HCT116 (cell line): ENCODE results near the gene SNX13. TPM values are rescaled to one million over a fixed set of nuclear protein-coding genes. Genes with fewer than 3 reads are reported as not detected.

ENCODE experiments used
- ATAC-seq: fragments of 200-7000 bp; cut with Tn5 transposase; 2 replicates; pipeline ENCODE4 v1.9.1; 2020; ENCODE audit warnings: mild to moderate bottlenecking, moderate library complexity
- BruUV-seq: library from RNA; stranded (reverse); fragments of 400-500 nt; replicated peaks from 2 replicates; lab custom pipeline; 2021; lab: Mats Ljungman, UMichigan
- CTCF ChIA-PET: fragments of 300-600 bp; sonication (Branson Sonifier 250); formaldehyde crosslinking; loops from one replicate; lab custom pipeline; 2021; ENCODE audit warnings: antibody characterized with exemption; lab: Charles Lee
- POLR2A ChIA-PET: fragments of 300-600, 350-600 bp; sonication (Branson Sonifier 250); formaldehyde crosslinking; loops from one replicate; lab custom pipeline; 2021; ENCODE audit warnings: antibody characterized with exemption; lab: Charles Lee
- RAD21 ChIA-PET, 2 experiments: fragments of 300-600 bp; sonication (Branson Sonifier 250); formaldehyde crosslinking; loops; one replicate each; lab custom pipeline; 2023; ENCODE audit warnings: low total read pairs in 2 of 2; ENCODE audit not compliant: uncharacterized antibody in 2 of 2, unreplicated experiment in 2 of 2, low non-redundant PET in 1 of 2; lab: Charles Lee
- DNase-seq: peaks from one replicate; pipeline ENCODE4 v3.0.0-alpha.2; 2010; ENCODE audit warnings: low read depth, low spot score
- H2AFZ ChIP-seq: fragments of 200-600 bp; shearing (Covaris generic), sonication (generic); 2 replicates; pipeline ENCODE4 v1.6.1; 2017; ENCODE audit warnings: low read depth, mixed run types, mixed read lengths, antibody characterized with exemption, low read length; ENCODE audit not compliant: poor library complexity, severe bottlenecking
- H3K27ac ChIP-seq: 2 replicates; pipeline ENCODE4 v1.5.1; 2012; ENCODE audit warnings: low read depth, low read length
- H3K27me3 ChIP-seq: fragments of 200-600 bp; sonication (generic); 2 replicates; pipeline ENCODE4 v1.6.1; 2016; ENCODE audit warnings: mixed run types, low read length, mixed read lengths; ENCODE audit not compliant: insufficient read depth
- H3K36me3 ChIP-seq, 2 experiments: fragments of 200-500 bp in 1 of 2; fragments of 200-600 bp in 1 of 2; sonication (Bioruptor generic) in 1 of 2; sonication (generic) in 1 of 2; 2 replicates each; pipeline versions ENCODE4 v1.5.1 to v1.6.1; 2014 to 2016; ENCODE audit warnings: low read length in 2 of 2, inconsistent platforms in 1 of 2, mixed read lengths in 1 of 2, mixed run types in 1 of 2; ENCODE audit not compliant: insufficient read depth in 2 of 2, control insufficient read depth in 1 of 2
- H3K4me1 ChIP-seq, 2 experiments: fragments of 200-600 bp in 1 of 2; sonication (generic) in 1 of 2; 2 replicates each; pipeline versions ENCODE4 v1.5.1 to v1.6.1; 2012 to 2017; ENCODE audit warnings: low read length in 2 of 2, inconsistent platforms in 1 of 2, mild to moderate bottlenecking in 1 of 2, mixed read lengths in 1 of 2, mixed run types in 1 of 2, moderate library complexity in 1 of 2; ENCODE audit not compliant: insufficient read depth in 2 of 2, control insufficient read depth in 1 of 2
- H3K4me2 ChIP-seq: fragments of 200-600 bp; sonication (generic); 2 replicates; pipeline ENCODE4 v1.6.1; 2017; ENCODE audit warnings: mixed run types, low read length, mixed read lengths
- H3K4me3 ChIP-seq, 2 experiments: fragments of 200-600 bp in 1 of 2; sonication (generic) in 1 of 2; replicated peaks in 1 of 2; 2 replicates each; pipeline ENCODE4 v1.5.1; 2011 to 2016; ENCODE audit warnings: low read length in 2 of 2, control low read depth in 1 of 2, low read depth in 1 of 2, mild to moderate bottlenecking in 1 of 2, mixed read lengths in 1 of 2, mixed run types in 1 of 2
- H3K79me2 ChIP-seq: fragments of 200-600 bp; sonication (generic); 2 replicates; pipeline ENCODE4 v1.6.1; 2017; ENCODE audit warnings: mild to moderate bottlenecking, mixed run types, low read length, moderate library complexity, mixed read lengths; ENCODE audit not compliant: insufficient read depth
- H3K9ac ChIP-seq: fragments of 200-600 bp; sonication (generic); 2 replicates; pipeline ENCODE4 v1.6.1; 2016; ENCODE audit warnings: low read length, mixed read lengths
- H3K9me2 ChIP-seq: fragments of 200-600 bp; sonication (generic), shearing (Covaris generic); 2 replicates; pipeline ENCODE4 v1.6.1; 2017; ENCODE audit warnings: mixed run types, mild to moderate bottlenecking, moderate library complexity; ENCODE audit not compliant: insufficient read depth
- H3K9me3 ChIP-seq, 2 experiments: fragments of 200-500 bp in 1 of 2; fragments of 200-600 bp in 1 of 2; sonication (Bioruptor generic) in 1 of 2; sonication (generic) in 1 of 2; 2 replicates each; pipeline ENCODE4 v1.6.1; 2014 to 2017; ENCODE audit warnings: low read length in 2 of 2, mixed read lengths in 2 of 2, inconsistent platforms in 1 of 2, low read depth in 1 of 2, mild to moderate bottlenecking in 1 of 2, mixed run types in 1 of 2, moderate library complexity in 1 of 2; ENCODE audit not compliant: control insufficient read depth in 1 of 2, insufficient read depth in 1 of 2
- H4K20me1 ChIP-seq: fragments of 200-600 bp; sonication (generic), shearing (Covaris generic); 2 replicates; pipeline ENCODE4 v1.6.1; 2017; ENCODE audit warnings: mixed run types, mild to moderate bottlenecking, moderate library complexity; ENCODE audit not compliant: insufficient read depth
- CEBPB ChIP-seq: IDR thresholded peaks from 2 replicates; pipeline ENCODE4 v1.6.1; 2012; ENCODE audit warnings: low read depth
- CTCF ChIP-seq, 3 experiments: fragments of 200-600 bp in 1 of 3; sonication (generic) in 1 of 3; IDR thresholded peaks in 2 of 3; conservative IDR thresholded peaks in 1 of 3; 2 replicates each; pipeline ENCODE4 v1.5.1; 2012 to 2017; ENCODE audit warnings: low read depth in 2 of 3, low read length in 2 of 3, antibody characterized with exemption in 1 of 3, borderline replicate concordance in 1 of 3, control low read depth in 1 of 3, mild to moderate bottlenecking in 1 of 3, mixed read lengths in 1 of 3, mixed run types in 1 of 3, moderate library complexity in 1 of 3; ENCODE audit not compliant: insufficient read depth in 1 of 3
- FOSL1 ChIP-seq: IDR thresholded peaks from 2 replicates; pipeline ENCODE4 v1.6.1; 2012; ENCODE audit warnings: low read depth
- JUND ChIP-seq: IDR thresholded peaks from 2 replicates; pipeline ENCODE4 v1.6.1; 2012
- MAX ChIP-seq: IDR thresholded peaks from 2 replicates; pipeline ENCODE4 v1.6.1; 2012
- REST ChIP-seq: IDR thresholded peaks from 2 replicates; pipeline ENCODE4 v1.6.1; 2012; ENCODE audit warnings: low read depth
- SP1 ChIP-seq: IDR thresholded peaks from 2 replicates; pipeline ENCODE4 v1.6.1; 2012; ENCODE audit warnings: low read depth
- TCF7L2 ChIP-seq: IDR thresholded peaks from 2 replicates; pipeline ENCODE4 v1.7.0; 2011; ENCODE audit warnings: borderline replicate concordance, inconsistent platforms; ENCODE audit not compliant: insufficient read depth, insufficient read length; ENCODE audit errors: extremely low read depth
- intact Hi-C: fragments of 100-400 bp; cut with micrococcal nuclease; formaldehyde crosslinking; loops from 2 replicates; pipeline ENCODE4 v1.10.0; 2022
- total RNA-seq: library from RNA; stranded (reverse); gene quantifications from one replicate; pipeline ENCODE4 v1.2.1, GENCODE V29; 2021; ENCODE audit not compliant: unreplicated experiment

SNX13 gene
- total RNA-seq, 1 experiment from 2014 or later = 33.4 TPM

- Histone ChIP-seq H3K9me3 (no peaks in the 10 kb centered on the region), H3K4me1 (no peaks in the 10 kb centered on the region), H4K20me1 (no peaks in the 10 kb centered on the region), H3K27ac (no peak overlapping the region), H3K4me2 (no peak overlapping the region), H3K27me3 (no peaks in the 10 kb centered on the region), H3K9me2 (no peaks in the 10 kb centered on the region), H2AFZ (no peak overlapping the region), H3K4me3 (no peak overlapping the region), H3K36me3 (no peaks in the 10 kb centered on the region), H3K79me2 (peaks cover 27% of the 10 kb centered on the region; the same call in 1 of the 2 replicates), H3K9ac (no peak overlapping the region)
- no peak for ATAC-seq
- BruUV-seq = no TSS peak
- no peak for DNase-seq
- TF ChIP-seq CTCF (IDR thresholded peaks at IDR 0.05 in 2 of 3, conservative IDR thresholded peaks at IDR 0.05 in 1 of 3; ENCODE audit: borderline replicate concordance in 1 of 3, insufficient read depth in 1 of 3, low read depth in 2 of 3, low read length in 2 of 3) = no peak
- TF ChIP-seq REST = no peak
- TF ChIP-seq FOSL1 = no peak
- TF ChIP-seq MAX = no peak
- TF ChIP-seq JUND = no peak
- TF ChIP-seq CEBPB = no peak
- no peak for TF ChIP-seq SP1
- no peak for TF ChIP-seq TCF7L2
- ChIA-PET POLR2A (no interaction called here), CTCF (no interaction called here), RAD21 (no interaction called here)
- intact Hi-C loops = no loop called here
Measured at GRCh38 chr7:17900464-17900863, 39.8 kb downstream of the SNX13 start.
